Measurements from ENCODE around the gene NDST3.

Gene NDST3

GRCh38 chr4:118014831-118015230, 19.5 kb upstream of the NDST3 start:
- no peak overlapping the region for H3K4me3 ChIP-seq (ENCODE audit: low read depth, low read length)
- TF ChIP-seq, protein P1, sequence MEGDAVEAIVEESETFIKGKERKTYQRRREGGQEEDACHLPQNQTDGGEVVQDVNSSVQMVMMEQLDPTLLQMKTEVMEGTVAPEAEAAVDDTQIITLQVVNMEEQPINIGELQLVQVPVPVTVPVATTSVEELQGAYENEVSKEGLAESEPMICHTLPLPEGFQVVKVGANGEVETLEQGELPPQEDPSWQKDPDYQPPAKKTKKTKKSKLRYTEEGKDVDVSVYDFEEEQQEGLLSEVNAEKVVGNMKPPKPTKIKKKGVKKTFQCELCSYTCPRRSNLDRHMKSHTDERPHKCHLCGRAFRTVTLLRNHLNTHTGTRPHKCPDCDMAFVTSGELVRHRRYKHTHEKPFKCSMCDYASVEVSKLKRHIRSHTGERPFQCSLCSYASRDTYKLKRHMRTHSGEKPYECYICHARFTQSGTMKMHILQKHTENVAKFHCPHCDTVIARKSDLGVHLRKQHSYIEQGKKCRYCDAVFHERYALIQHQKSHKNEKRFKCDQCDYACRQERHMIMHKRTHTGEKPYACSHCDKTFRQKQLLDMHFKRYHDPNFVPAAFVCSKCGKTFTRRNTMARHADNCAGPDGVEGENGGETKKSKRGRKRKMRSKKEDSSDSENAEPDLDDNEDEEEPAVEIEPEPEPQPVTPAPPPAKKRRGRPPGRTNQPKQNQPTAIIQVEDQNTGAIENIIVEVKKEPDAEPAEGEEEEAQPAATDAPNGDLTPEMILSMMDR (IDR thresholded peaks at IDR 0.05; ENCODE audit: low read depth, low read length): no peak

- H3K4me3 ChIP-seq (ENCODE audit: low read depth, low read length): no peak overlapping the region
- TF ChIP-seq, protein P1 (IDR thresholded peaks at IDR 0.05; ENCODE audit: low read depth, low read length): no peak
Observed at GRCh38 chr4:118018381-118019145, 15.7 kb upstream of the NDST3 start.

DNA sequence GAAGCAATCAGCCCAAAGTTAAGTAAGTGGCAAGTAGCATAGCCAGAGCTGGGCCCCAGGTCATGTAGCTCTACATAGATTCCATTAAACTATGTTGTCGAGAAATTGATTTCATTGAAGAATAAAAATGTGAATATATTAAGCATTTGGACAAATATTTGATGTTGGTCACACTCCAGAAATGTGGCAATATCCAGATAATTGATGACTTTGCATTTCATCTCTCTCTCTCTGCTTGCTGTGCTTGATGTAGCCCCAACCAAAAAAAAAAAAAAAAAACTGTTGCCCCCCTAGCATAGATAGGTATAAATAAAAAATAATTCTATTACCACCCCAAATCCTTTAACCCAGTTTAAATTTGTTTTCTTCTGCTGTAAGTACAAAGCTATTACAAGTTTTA, 7.5 kb upstream of the NDST3 start:
- TF ChIP-seq, protein P1 (IDR thresholded peaks at IDR 0.05; ENCODE audit: low read depth, low read length): no peak
- no peak overlapping the region for H3K4me3 ChIP-seq (ENCODE audit: low read depth, low read length)

- H3K4me3 ChIP-seq (ENCODE audit: low read depth, low read length): no peak overlapping the region
- TF ChIP-seq, protein P1 (IDR thresholded peaks at IDR 0.05; ENCODE audit: low read depth, low read length): no peak
Observed at GRCh38 chr4:118029224-118029623, 5.1 kb upstream of the NDST3 start.

- no peak overlapping the region; the same call in 1 of the 2 replicates for H3K4me3 ChIP-seq (ENCODE audit: low read depth, low read length)
- TF ChIP-seq, protein P1 (IDR thresholded peaks at IDR 0.05; ENCODE audit: low read depth, low read length): no peak
Observed at GRCh38 chr4:118032691-118033090, 1.6 kb upstream of the NDST3 start.

DNA sequence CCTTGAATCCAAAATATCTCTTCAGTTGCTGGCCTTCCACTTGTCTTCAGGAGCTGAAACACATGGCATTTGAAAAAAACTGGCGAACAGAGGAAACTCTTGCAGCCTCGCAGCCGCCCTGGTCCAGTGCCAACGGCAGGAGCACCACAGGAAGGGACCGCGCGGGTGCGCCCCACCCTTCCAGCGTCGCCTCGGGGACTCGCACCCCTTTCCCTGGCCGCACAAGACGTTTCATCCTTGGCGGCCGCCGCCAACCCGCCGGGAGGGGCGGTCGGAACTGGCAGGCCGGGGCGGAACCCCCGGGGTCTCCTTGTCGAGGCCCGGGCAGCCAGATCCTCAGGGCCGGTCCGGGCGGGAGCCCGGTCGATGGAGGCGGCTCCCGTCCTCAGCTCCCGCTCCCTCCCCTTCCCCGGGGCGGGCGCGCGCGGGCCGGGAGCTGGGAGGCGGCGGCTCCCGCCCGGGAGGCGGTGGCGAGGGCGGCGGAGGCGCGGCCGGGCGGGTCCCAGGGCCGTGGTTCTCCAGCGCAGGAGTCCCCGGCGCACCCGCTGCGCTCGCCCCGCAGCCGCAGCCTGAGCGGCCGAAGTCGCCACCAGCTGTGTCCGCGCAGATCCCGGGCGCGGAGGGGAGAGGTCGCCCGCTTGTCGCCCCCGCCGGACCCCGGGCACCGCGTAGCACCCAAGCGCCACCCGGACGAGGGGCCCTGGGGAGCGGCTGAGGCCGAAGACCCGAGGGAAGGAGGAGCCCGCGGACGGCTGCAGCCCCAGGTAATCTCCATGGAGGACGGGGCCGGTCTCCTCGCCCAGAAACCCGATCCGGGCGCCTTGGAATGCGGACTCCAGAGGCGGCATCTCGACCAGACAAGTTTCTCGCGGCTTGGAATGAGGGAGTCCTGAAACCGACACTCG, 886 bp upstream of the NDST3 start:
- TF ChIP-seq, protein P1 (IDR thresholded peaks at IDR 0.05; ENCODE audit: low read depth, low read length): no peak
- H3K4me3 ChIP-seq (ENCODE audit: low read depth, low read length): peak overlapping the region; percentile 58

DNA sequence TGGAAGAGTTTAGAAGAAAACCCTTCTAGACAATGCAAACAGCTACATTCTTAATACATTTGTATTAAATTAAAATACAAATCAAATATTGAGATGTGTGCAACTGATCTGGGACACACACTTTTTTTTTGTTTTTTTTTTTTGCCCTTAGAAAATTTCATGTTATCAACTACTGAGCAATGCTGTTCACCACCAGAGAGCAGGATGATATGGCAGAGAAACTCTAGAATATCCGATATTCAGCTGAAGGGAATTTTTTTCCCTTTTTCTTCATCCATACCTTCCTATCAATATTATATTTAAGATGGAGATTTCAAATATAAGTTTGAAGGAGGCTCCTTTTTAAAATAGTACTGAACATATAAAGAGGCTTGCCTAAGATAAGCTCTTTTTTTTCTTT, 1.0 kb downstream of the NDST3 start:
- H3K4me3 ChIP-seq (ENCODE audit: low read depth, low read length): no peak overlapping the region
- TF ChIP-seq, protein P1 (IDR thresholded peaks at IDR 0.05; ENCODE audit: low read depth, low read length): no peak

All from WI38 (cell line).